Measurements from ENCODE around the gene EIF3A. TPM values are rescaled to one million over a fixed set of nuclear protein-coding genes. Genes with fewer than 3 reads are reported as not detected.

The EIF3A gene
- total and polyA plus RNA-seq, 2 of the 8 experiments (the other 6 are each of a cell fraction or from before 2014, with no cell fraction given): 26.8 to 209 TPM

DNA sequence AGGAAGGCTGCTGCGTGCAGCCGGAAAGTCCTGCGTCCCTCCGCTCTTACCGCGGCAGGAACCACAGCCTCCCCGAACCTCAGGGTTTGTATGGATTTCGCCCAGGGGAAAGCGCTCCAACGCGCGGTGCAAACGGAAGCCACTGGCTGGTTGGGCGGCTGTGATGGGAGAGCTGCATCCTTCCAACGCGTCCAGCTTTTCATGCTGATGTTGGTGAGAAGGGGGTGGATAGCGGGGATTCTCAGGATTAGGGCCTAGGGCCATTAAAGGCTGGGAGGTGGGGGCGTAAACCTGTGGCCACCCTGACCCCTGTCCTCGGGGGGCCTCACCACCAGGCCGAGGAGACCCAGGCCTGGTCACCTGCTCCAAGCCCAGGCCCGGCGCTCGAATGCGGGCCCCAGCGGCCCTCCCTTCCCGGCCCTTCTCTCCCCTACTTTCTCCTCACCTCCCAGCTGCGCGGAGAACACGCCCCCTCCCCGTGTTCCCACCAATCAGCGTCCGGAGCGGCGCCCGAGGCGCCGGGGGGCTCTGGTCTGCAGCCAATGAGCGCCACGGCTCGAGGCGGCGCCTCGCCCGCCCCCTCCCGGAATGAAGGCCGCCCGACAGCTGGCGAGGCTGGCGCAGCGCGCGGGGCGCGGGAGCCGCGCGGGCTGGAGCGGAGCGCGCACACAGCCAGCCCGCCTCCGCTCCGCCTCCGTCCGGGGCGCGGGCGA is 51.6 kb downstream of the EIF3A start (continued):
- TF ChIP-seq HDAC2 (IDR thresholded peaks at IDR 0.05; ENCODE audit: borderline replicate concordance in 1 of 2, low read depth in 2 of 2, low read length in 2 of 2) (peak in 1 of 2 experiments; percentile 77; a peak in 1 of 4 replicates), E2F6 (IDR thresholded peaks at IDR 0.05) (peak; percentile 53), RAD21 (IDR thresholded peaks at IDR 0.05 in 1 of 2, conservative IDR thresholded peaks at IDR 0.05 in 1 of 2; ENCODE audit: low read depth in 2 of 2, low read length in 2 of 2) (peak in 1 of 2 experiments; percentile 22; a peak in 1 of 4 replicates), SP1 (IDR thresholded peaks at IDR 0.05; ENCODE audit: low read depth, low read length) (peak; percentile 72; the same call in 1 of the 2 replicates), EGR1 (IDR thresholded peaks at IDR 0.05; ENCODE audit: borderline replicate concordance, low read depth, low read length) (no peak; the same call in 1 of the 2 replicates), POU5F1 (IDR thresholded peaks at IDR 0.05; ENCODE audit: low read depth, low read length) (no peak), SAP30 (IDR thresholded peaks at IDR 0.05; ENCODE audit: insufficient read depth, insufficient replicate concordance, low read length) (no peak), ATF2 (IDR thresholded peaks at IDR 0.05; ENCODE audit: low read length) (0 out of 2 replicates have a peak, but pooled peaks have one; percentile 27)
